Transverse colon (tissue), 4 donors: ENCODE measurements around the gene FOXP2. TPM values are rescaled to one million over a fixed set of nuclear protein-coding genes. Genes with fewer than 3 reads are reported as not detected.
"Not testable (repeated sequence)": the region's sequence is repeated elsewhere in the genome, so short reads cannot be mapped to it uniquely, and the experiment has no call there.

Source experiments
- DNase-seq: peaks from one replicate; pipeline ENCODE4 v3.0.0-alpha.2; 2019
- H3K27ac ChIP-seq, 4 donors: fragments of 200-600 bp; sonication (generic); 2 replicates each; pipeline ENCODE4 v1.5.1; 2016 to 2018; ENCODE audit warnings: inconsistent platforms in 4 of 4
- H3K27me3 ChIP-seq: fragments of 200-600 bp; sonication (generic); 2 replicates; pipeline ENCODE4 v1.5.1; 2017; ENCODE audit warnings: inconsistent platforms
- H3K36me3 ChIP-seq, 4 donors: fragments of 200-600 bp; sonication (generic); 2 replicates each; pipeline ENCODE4 v1.5.1; 2017 to 2019; ENCODE audit warnings: inconsistent platforms in 4 of 4
- H3K4me1 ChIP-seq, 4 donors: fragments of 200-600 bp; sonication (generic); 2 replicates each; pipeline ENCODE4 v1.5.1; 2017 to 2020; ENCODE audit warnings: inconsistent platforms in 4 of 4
- H3K4me3 ChIP-seq, 4 donors: fragments of 200-600 bp; sonication (generic); 1 replicate in 1 of 4; 2 replicates in 3 of 4; pipeline versions ENCODE4 v1.5.1 to v1.6.1; 2017 to 2019; ENCODE audit warnings: inconsistent platforms in 4 of 4
- H3K9me3 ChIP-seq, 2 donors: fragments of 200-600 bp; sonication (generic); 2 replicates each; pipeline ENCODE4 v1.5.1; 2017 to 2019; ENCODE audit warnings: inconsistent platforms in 2 of 2
- CTCF ChIP-seq, 5 experiments: fragments of 200-600 bp in 3 of 5; fragments of 450-650 bp in 2 of 5; sonication (generic) in 3 of 5; IDR thresholded peaks; 1 replicate in 2 of 5; 2 replicates in 3 of 5; pipeline ENCODE4 v1.5.1; 2016 to 2017; ENCODE audit warnings: antibody characterized with exemption in 5 of 5, inconsistent platforms in 3 of 5, mild to moderate bottlenecking in 2 of 5, moderate library complexity in 1 of 5
- EP300 ChIP-seq: sonication (generic); formaldehyde crosslinking; IDR thresholded peaks from one replicate; pipeline ENCODE4 v1.6.1; 2017; ENCODE audit warnings: antibody characterized with exemption, low read depth
- POLR2A ChIP-seq: fragments of 450-650 bp; IDR thresholded peaks from one replicate; pipeline ENCODE4 v1.6.1; 2016; ENCODE audit warnings: antibody characterized with exemption, mild to moderate bottlenecking, moderate library complexity
- POLR2AphosphoS5 ChIP-seq, 3 donors: sonication (generic); formaldehyde crosslinking; IDR thresholded peaks; one replicate each; pipeline ENCODE4 v1.6.1; 2016; ENCODE audit warnings: antibody characterized with exemption in 3 of 3
- WGBS, 2 donors: methylation state at CpG; one replicate each; pipeline ENCODE4 v1.1.5; 2018; ENCODE audit warnings: low coverage in 1 of 2; 5-methylcytosine and 5-hydroxymethylcytosine counted together
- in situ Hi-C, 4 donors: fragments of 200-750 bp; cut with MboI; loops; one replicate each; pipeline versions ENCODE4 v1.15.0 to v1.15.1; 2017; ENCODE audit warnings: low sequenced_read_pairs in 3 of 4, low pct_ligation_motif_present in 1 of 4, low pct_unique_long_range_greater_than_20kb in 1 of 4
- intact Hi-C: fragments of 100-400 bp; cut with DNase I; formaldehyde crosslinking; loops from one replicate; pipeline ENCODE4 v1.15.1; 2023; ENCODE audit warnings: low total_unique reads
- total RNA-seq, 4 donors: library from RNA; depleted of rRNA; stranded (reverse); fragments of >200 nt; gene quantifications; one replicate each; pipeline ENCODE4 v1.1.0, GENCODE V29; 2016

FOXP2 gene
- total RNA-seq, 4 donors from 2014 or later: 20.5 to 102 (median 34.0) TPM

- Histone ChIP-seq H3K4me1 (peaks cover 0 to 2% (median 0%) of the 10 kb centered on the region in 4 donors), H3K4me3 (no peak overlapping the region), H3K27ac (no peak overlapping the region), H3K9me3 (no peaks in the 10 kb centered on the region), H3K27me3 (no peaks in the 10 kb centered on the region), H3K36me3 (no peaks in the 10 kb centered on the region)
- intact Hi-C loops: no loop called here
- WGBS, 2 donors: 93 to 100% methylated on average over 2 of the region's 2 CpGs
- in situ Hi-C loops: no loop called here
- TF ChIP-seq EP300 (no peak), POLR2AphosphoS5 (IDR thresholded peaks at IDR 0.05) (no peak), POLR2A (no peak), CTCF (IDR thresholded peaks at IDR 0.05) (no peak)
- DNase-seq: no peak
Observed at GRCh38 chr7:114567416-114567815, 152.8 kb downstream of the FOXP2 start.

- Histone ChIP-seq H3K9me3 (no peaks in the 10 kb centered on the region), H3K36me3 (no peaks in the 10 kb centered on the region), H3K27ac (no peak overlapping the region), H3K27me3 (no peaks in the 10 kb centered on the region), H3K4me1 (peaks cover 0 to 5% (median 0%) of the 10 kb centered on the region in 4 donors), H3K4me3 (no peak overlapping the region)
- no peak for DNase-seq
- no peak for TF ChIP-seq POLR2AphosphoS5 (IDR thresholded peaks at IDR 0.05)
- no peak for TF ChIP-seq CTCF (IDR thresholded peaks at IDR 0.05)
- no peak for TF ChIP-seq EP300
- TF ChIP-seq POLR2A: no peak
- in situ Hi-C loops: no loop called here
- WGBS, 2 donors: 80% methylated on average over 1 of the region's 1 CpG
- intact Hi-C loops: no loop called here
Observed at GRCh38 chr7:114569220-114569619, 154.6 kb downstream of the FOXP2 start.

- WGBS, 2 donors: 38 to 49% methylated on average over 2 of the region's 2 CpGs
- H3K4me1 ChIP-seq: peaks cover 0 to 8% (median 0%) of the 10 kb centered on the region in 4 donors
- no peaks in the 10 kb centered on the region for H3K27me3 ChIP-seq
- H3K27ac ChIP-seq: no peak overlapping the region
- no peaks in the 10 kb centered on the region for H3K36me3 ChIP-seq
- H3K4me3 ChIP-seq: no peak overlapping the region
- H3K9me3 ChIP-seq: no peaks in the 10 kb centered on the region
- intact Hi-C loops (no loop called here), in situ Hi-C loops (no loop called here)
- DNase-seq: no peak
- TF ChIP-seq CTCF (IDR thresholded peaks at IDR 0.05): no peak
- TF ChIP-seq EP300: no peak
- no peak for TF ChIP-seq POLR2AphosphoS5 (IDR thresholded peaks at IDR 0.05)
- TF ChIP-seq POLR2A: no peak
Observed at GRCh38 chr7:114574384-114574783, 159.8 kb downstream of the FOXP2 start.

- Histone ChIP-seq H3K4me3 (no peak overlapping the region), H3K27me3 (no peaks in the 10 kb centered on the region), H3K4me1 (peaks cover 0 to 8% (median 0%) of the 10 kb centered on the region in 4 donors), H3K36me3 (no peaks in the 10 kb centered on the region), H3K9me3 (no peaks in the 10 kb centered on the region), H3K27ac (no peak overlapping the region)
- TF ChIP-seq POLR2AphosphoS5 (IDR thresholded peaks at IDR 0.05) (no peak), CTCF (IDR thresholded peaks at IDR 0.05) (no peak), EP300 (no peak), POLR2A (no peak)
- in situ Hi-C loops (no loop called here), intact Hi-C loops (no loop called here)
- no peak for DNase-seq
- WGBS, 2 donors: 64 to 76% methylated on average over 4 of the region's 4 CpGs
Observed at GRCh38 chr7:114575098-114575497, 160.5 kb downstream of the FOXP2 start.

GRCh38 chr7:114580963-114581362, 166.3 kb downstream of the FOXP2 start:
- 78 to 95% methylated on average over 3 of the region's 3 CpGs for WGBS, 2 donors
- H3K27ac ChIP-seq, in situ Hi-C loops, intact Hi-C loops, H3K4me3 ChIP-seq, H3K4me1 ChIP-seq, H3K27me3 ChIP-seq, DNase-seq, H3K36me3 ChIP-seq, H3K9me3 ChIP-seq: not testable (repeated sequence)
